Measurements from ENCODE around the gene LMF2. TPM values are rescaled to one million over a fixed set of nuclear protein-coding genes. Genes with fewer than 3 reads are reported as not detected.

The LMF2 gene
- total and polyA plus RNA-seq, 3 experiments from 2014 or later: 33.6 to 89.4 (median 88.6) TPM

DNA sequence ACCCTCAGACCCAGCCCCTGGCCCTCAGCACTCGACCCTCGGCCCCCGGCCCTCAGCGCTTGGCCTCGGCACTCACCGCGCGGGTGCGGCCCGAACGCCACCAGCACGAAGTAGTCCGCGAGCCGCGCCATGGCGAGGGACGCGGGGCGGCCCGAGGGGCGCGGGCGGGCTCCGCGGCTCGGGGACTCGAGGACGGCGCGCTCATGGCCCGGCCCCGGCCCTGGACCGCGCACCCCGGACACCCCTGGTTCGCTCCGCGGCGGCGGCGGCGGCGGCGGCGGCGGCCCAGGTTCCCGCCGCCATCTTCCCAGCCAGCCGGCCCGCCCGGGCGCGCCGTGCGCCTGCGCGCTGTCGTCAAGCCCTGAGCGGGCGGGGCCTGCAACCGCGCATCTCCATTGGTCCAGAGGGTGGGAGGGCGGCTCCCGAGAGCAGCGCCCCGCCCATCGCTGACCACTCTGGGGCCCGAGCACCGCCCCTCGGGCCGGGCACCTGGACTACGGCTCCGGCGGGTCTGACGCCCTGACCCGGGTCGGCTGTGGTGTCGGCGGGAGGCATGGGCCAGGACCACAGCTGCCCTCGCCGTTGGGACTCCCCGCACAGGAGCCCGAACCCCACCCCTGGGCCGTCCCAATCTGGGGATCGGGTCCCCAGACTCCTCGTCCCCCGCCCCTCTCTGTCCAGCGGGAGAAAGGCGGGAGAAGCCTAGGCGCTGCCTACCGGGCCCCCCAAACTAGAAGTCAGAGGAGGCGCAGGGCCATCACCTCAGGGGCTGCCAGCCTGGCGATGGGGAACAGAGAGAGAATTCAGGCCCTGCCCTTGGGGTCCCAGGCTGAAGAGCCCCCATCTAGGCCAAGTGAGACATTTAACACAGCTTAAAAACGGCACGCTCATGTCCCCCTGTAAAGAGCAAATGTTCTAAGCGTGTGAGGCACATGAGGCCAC is 32.5 kb downstream of the LMF2 start, which contains the start of gene SBF1:
Gene SBF1 (minus strand): TSS at position 326 of the 942 bp plus-strand sequence. CDS start 195 bp downstream, at position 131.
- Mint-ChIP-seq H3K27ac (peak within 1 kb of the TSS; percentile 78 to 100 (median 95)), H3K36me3 (peaks cover 0 to 14% (median 0%) of the 10 kb centered on the region in 3 donors), H3K27me3 (no peaks in the 10 kb centered on the region), H3K4me1 (peaks cover 45 to 51% (median 46%) of the 10 kb centered on the region in 3 donors), H3K4me3 (peak within 1 kb of the TSS; percentile 87 to 99 (median 96)), H3K9me3 (no peaks in the 10 kb centered on the region)
- ChIA-PET CTCF (no interaction called here), POLR2A (no interaction called here)
- no peaks in the 10 kb centered on the region for H3K36me3 ChIP-seq (ENCODE audit: insufficient read depth, low read length)
- H3K4me1 ChIP-seq (ENCODE audit: insufficient read depth, low read length): peaks cover 46% of the 10 kb centered on the region
- H3K4me3 ChIP-seq (ENCODE audit: low read length): peak within 1 kb of the TSS; percentile 74
- DNase-seq: peak; percentile 81 to 91 (median 86)
- H3K9me3 ChIP-seq (ENCODE audit: low read length): no peaks in the 10 kb centered on the region
- peak within 1 kb of the TSS; percentile 54 for H3K27ac ChIP-seq (ENCODE audit: low read depth, low read length)
- H3K27me3 ChIP-seq (ENCODE audit: insufficient read depth, low read length, poor library complexity, severe bottlenecking): no peaks in the 10 kb centered on the region

DNA sequence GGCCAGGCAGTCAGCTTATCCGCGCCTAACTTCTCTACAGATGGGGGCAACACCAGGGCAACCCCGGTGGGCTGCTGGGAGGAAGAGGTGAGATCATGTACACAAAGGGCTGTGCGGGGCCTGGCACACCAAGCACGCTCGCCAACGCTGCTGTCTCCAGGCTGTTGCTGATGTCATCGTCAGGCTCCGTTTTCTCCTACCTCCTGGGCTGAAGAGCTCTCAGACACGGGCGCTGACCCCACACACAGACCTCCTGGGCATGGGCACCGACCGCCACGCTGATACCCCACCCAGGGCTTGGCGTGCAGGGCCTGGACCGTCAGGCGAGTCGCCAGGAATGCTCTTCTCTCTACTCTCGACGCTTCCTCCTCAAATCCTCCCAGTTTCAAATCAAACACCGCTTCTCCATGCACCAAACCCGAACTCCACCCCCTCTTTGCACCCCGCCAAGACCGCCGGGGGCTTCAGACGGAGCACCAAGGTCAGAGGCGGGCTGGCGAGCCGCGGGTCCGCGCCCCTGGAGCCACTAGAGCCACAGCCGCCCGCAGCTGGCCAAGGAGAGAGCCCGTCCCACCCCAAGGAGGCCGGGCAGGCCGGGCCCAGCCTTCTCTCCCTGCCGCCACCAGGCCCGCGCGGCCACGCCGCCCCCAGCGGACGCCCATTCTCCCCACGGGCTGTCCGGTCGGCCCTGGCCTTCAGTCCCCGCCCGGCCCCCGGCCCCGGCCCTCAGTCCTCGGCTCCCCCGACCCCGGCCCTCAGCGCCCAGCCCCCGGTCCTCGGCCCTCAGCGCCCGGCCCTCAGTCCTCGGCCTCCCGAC is 33.4 kb downstream of the LMF2 start:
- peak overlapping the region; percentile 74 for H3K4me3 ChIP-seq (ENCODE audit: low read length)
- peak overlapping the region; percentile 35 for H3K27ac ChIP-seq (ENCODE audit: low read depth, low read length)
- H3K27ac Mint-ChIP-seq: peak overlapping the region; percentile 78 to 100 (median 95)
- H3K27me3 Mint-ChIP-seq: no peaks in the 10 kb centered on the region
- peak in 2 of 5 donors; percentile 25 to 60 for DNase-seq
- H3K4me1 ChIP-seq (ENCODE audit: insufficient read depth, low read length): peaks cover 52% of the 10 kb centered on the region
- peaks cover 0 to 14% (median 0%) of the 10 kb centered on the region in 3 donors for H3K36me3 Mint-ChIP-seq
- CTCF ChIA-PET: interaction anchor here (1.2 to 6.1 kb wide), 7 partner anchors 9 to 52 kb away, joined by 3 to 45 read pairs (median 6); partner anchors contain the start of gene SCO2
- H3K9me3 Mint-ChIP-seq: no peaks in the 10 kb centered on the region
- no peaks in the 10 kb centered on the region for H3K36me3 ChIP-seq (ENCODE audit: insufficient read depth, low read length)
- POLR2A ChIA-PET: interaction anchor here (1.4 kb wide), 1 partner anchor 230 kb away, joined by 3 read pairs; no protein-coding TSS in a partner anchor
- no peaks in the 10 kb centered on the region for H3K9me3 ChIP-seq (ENCODE audit: low read length)
- H3K4me1 Mint-ChIP-seq: peaks cover 51 to 57% (median 51%) of the 10 kb centered on the region in 3 donors
- H3K27me3 ChIP-seq (ENCODE audit: insufficient read depth, low read length, poor library complexity, severe bottlenecking): no peaks in the 10 kb centered on the region
- H3K4me3 Mint-ChIP-seq: peak overlapping the region; percentile 84 to 99 (median 96)

DNA sequence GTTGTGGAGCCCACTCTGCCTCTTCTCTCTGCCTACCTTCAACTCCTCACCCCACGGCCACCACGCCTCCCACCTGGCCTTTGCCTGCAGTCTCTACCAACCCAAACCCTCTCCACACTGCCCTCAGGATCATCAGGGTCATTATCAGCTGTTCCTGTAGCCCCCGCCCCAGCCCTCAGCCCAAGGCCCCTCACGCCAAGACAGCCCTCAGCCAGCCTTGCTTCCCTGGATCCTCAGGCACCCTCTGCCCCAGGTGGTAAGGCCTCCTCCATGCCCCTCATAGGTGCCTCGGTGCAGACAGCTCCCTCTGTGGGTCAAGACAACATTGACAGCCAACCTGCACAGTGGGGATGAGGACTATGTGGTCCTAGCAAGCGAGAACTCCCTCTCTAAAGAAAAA is 34.4 kb downstream of the LMF2 start:
- peak overlapping the region; percentile 84 to 99 (median 96) for H3K4me3 Mint-ChIP-seq
- DNase-seq: peak; percentile 36 to 68 (median 45)
- Histone ChIP-seq H3K27ac (ENCODE audit: low read depth, low read length) (no peak overlapping the region), H3K9me3 (ENCODE audit: low read length) (no peaks in the 10 kb centered on the region), H3K4me3 (ENCODE audit: low read length) (peak overlapping the region; percentile 74), H3K36me3 (ENCODE audit: insufficient read depth, low read length) (no peaks in the 10 kb centered on the region), H3K4me1 (ENCODE audit: insufficient read depth, low read length) (peaks cover 61% of the 10 kb centered on the region), H3K27me3 (ENCODE audit: insufficient read depth, low read length, poor library complexity, severe bottlenecking) (no peaks in the 10 kb centered on the region)
- H3K27me3 Mint-ChIP-seq: no peaks in the 10 kb centered on the region
- ChIA-PET CTCF (interaction anchor here (1.0 to 6.1 kb wide), 9 partner anchors 10 to 131 kb away, joined by 3 to 45 read pairs (median 6); partner anchors contain the start of gene SCO2), POLR2A (interaction anchor here (1.4 kb wide), 2 partner anchors 35 to 229 kb away, joined by 3 to 7 read pairs; partner anchors contain the start of genes LMF2 and NCAPH2)
- H3K36me3 Mint-ChIP-seq: peaks cover 0 to 19% (median 0%) of the 10 kb centered on the region in 3 donors
- H3K27ac Mint-ChIP-seq: peak overlapping the region; percentile 78 to 100 (median 95)
- H3K4me1 Mint-ChIP-seq: peaks cover 56 to 67% (median 60%) of the 10 kb centered on the region in 3 donors
- no peaks in the 10 kb centered on the region for H3K9me3 Mint-ChIP-seq

GRCh38 chr22:50471962-50472361 is 35.5 kb downstream of the LMF2 start:
- Histone ChIP-seq H3K4me1 (ENCODE audit: insufficient read depth, low read length) (peaks cover 64% of the 10 kb centered on the region), H3K4me3 (ENCODE audit: low read length) (peak overlapping the region; percentile 74), H3K27ac (ENCODE audit: low read depth, low read length) (no peak overlapping the region), H3K9me3 (ENCODE audit: low read length) (no peaks in the 10 kb centered on the region), H3K36me3 (ENCODE audit: insufficient read depth, low read length) (peaks cover 9% of the 10 kb centered on the region), H3K27me3 (ENCODE audit: insufficient read depth, low read length, poor library complexity, severe bottlenecking) (no peaks in the 10 kb centered on the region)
- Mint-ChIP-seq H3K4me3 (peak overlapping the region; percentile 59 to 98 (median 80)), H3K9me3 (no peaks in the 10 kb centered on the region), H3K36me3 (peaks cover 0 to 28% (median 0%) of the 10 kb centered on the region in 3 donors), H3K27ac (peak overlapping the region; percentile 78 to 99 (median 88)), H3K4me1 (peaks cover 57 to 75% (median 61%) of the 10 kb centered on the region in 3 donors), H3K27me3 (no peaks in the 10 kb centered on the region)
- no peak for DNase-seq
- ChIA-PET POLR2A (interaction anchor here (1.0 kb wide), 1 partner anchor 28 kb away, joined by 5 read pairs; no protein-coding TSS in a partner anchor), CTCF (interaction anchor here (1.4 to 6.1 kb wide), 6 partner anchors 16 to 54 kb away, joined by 4 to 45 read pairs (median 6); partner anchors contain the start of gene SCO2)

GRCh38 chr22:50471197-50471847 is 36.2 kb downstream of the LMF2 start:
- Histone ChIP-seq H3K9me3 (ENCODE audit: low read length) (no peaks in the 10 kb centered on the region), H3K27me3 (ENCODE audit: insufficient read depth, low read length, poor library complexity, severe bottlenecking) (no peaks in the 10 kb centered on the region), H3K4me3 (ENCODE audit: low read length) (peak overlapping the region; percentile 25), H3K4me1 (ENCODE audit: insufficient read depth, low read length) (peaks cover 64% of the 10 kb centered on the region), H3K27ac (ENCODE audit: low read depth, low read length) (peak overlapping the region; percentile 49), H3K36me3 (ENCODE audit: insufficient read depth, low read length) (peaks cover 14% of the 10 kb centered on the region)
- Mint-ChIP-seq H3K27me3 (no peaks in the 10 kb centered on the region), H3K4me1 (peaks cover 61 to 80% (median 64%) of the 10 kb centered on the region in 3 donors), H3K36me3 (peaks cover 0 to 34% (median 2%) of the 10 kb centered on the region in 3 donors), H3K4me3 (peak overlapping the region; percentile 39 to 98 (median 82)), H3K27ac (peak overlapping the region; percentile 78 to 99 (median 98)), H3K9me3 (no peaks in the 10 kb centered on the region)
- POLR2A ChIA-PET: interaction anchor here (0.6 to 2.3 kb wide), 5 partner anchors 26 to 509 kb away, joined by 4 to 18 read pairs (median 10); partner anchors contain the start of genes LMF2, NCAPH2 and SCO2
- CTCF ChIA-PET: interaction anchor here (1.3 to 6.1 kb wide), 8 partner anchors 26 to 110 kb away, joined by 3 to 45 read pairs (median 10); partner anchors contain the start of gene SCO2
- peak in 1 of 5 donors; percentile 29 for DNase-seq

GRCh38 chr22:50470491-50470890 is 37.0 kb downstream of the LMF2 start:
- peak overlapping the region; percentile 25 for H3K4me3 ChIP-seq (ENCODE audit: low read length)
- POLR2A ChIA-PET: interaction anchor here (1.0 to 2.6 kb wide), 11 partner anchors 9 to 151 kb away, joined by 3 to 18 read pairs (median 7); partner anchors contain the start of genes ADM2, LMF2, NCAPH2 and SCO2

More at GRCh38 chr22:50470491-50470890, 37.0 kb downstream of the LMF2 start:
- H3K27me3 ChIP-seq (ENCODE audit: insufficient read depth, low read length, poor library complexity, severe bottlenecking): no peaks in the 10 kb centered on the region
- H3K9me3 ChIP-seq (ENCODE audit: low read length): no peaks in the 10 kb centered on the region
- peaks cover 62% of the 10 kb centered on the region for H3K4me1 ChIP-seq (ENCODE audit: insufficient read depth, low read length)
- Mint-ChIP-seq H3K36me3 (peaks cover 0 to 43% (median 2%) of the 10 kb centered on the region in 3 donors), H3K27me3 (no peaks in the 10 kb centered on the region), H3K4me1 (peaks cover 61 to 81% (median 64%) of the 10 kb centered on the region in 3 donors), H3K4me3 (peak overlapping the region; percentile 79 to 98 (median 83)), H3K27ac (peak overlapping the region; percentile 78 to 99 (median 97)), H3K9me3 (no peaks in the 10 kb centered on the region)
- H3K36me3 ChIP-seq (ENCODE audit: insufficient read depth, low read length): peaks cover 22% of the 10 kb centered on the region
- H3K27ac ChIP-seq (ENCODE audit: low read depth, low read length): peak overlapping the region; percentile 49
- CTCF ChIA-PET: interaction anchor here (0.6 to 6.1 kb wide), 17 partner anchors 12 to 250 kb away, joined by 3 to 45 read pairs (median 4); partner anchors contain the start of genes LMF2, NCAPH2, SCO2 and TYMP
- no peak for DNase-seq
